Glutamatergic neuron (in vitro differentiated cells): ENCODE measurements around the gene ERP29. TPM values are rescaled to one million over a fixed set of nuclear protein-coding genes. Genes with fewer than 3 reads are reported as not detected.

Source experiments
- DNase-seq: peaks from one replicate; pipeline ENCODE4 v3.0.0; 2022
- H3K27ac Mint-ChIP-seq: one replicate; pipeline ENCODE4 v1.8.0; 2020; ENCODE audit warnings: mild to moderate bottlenecking, mixed read lengths, inconsistent platforms; ENCODE audit not compliant: unreplicated experiment
- H3K27me3 Mint-ChIP-seq: one replicate; pipeline ENCODE4 v1.8.0; 2020; ENCODE audit warnings: mild to moderate bottlenecking, moderate library complexity, mixed read lengths, inconsistent platforms; ENCODE audit not compliant: unreplicated experiment
- H3K36me3 Mint-ChIP-seq: one replicate; pipeline ENCODE4 v1.8.0; 2020; ENCODE audit warnings: mild to moderate bottlenecking, mixed read lengths, inconsistent platforms; ENCODE audit not compliant: unreplicated experiment
- H3K4me1 Mint-ChIP-seq: one replicate; pipeline ENCODE4 v1.8.0; 2020; ENCODE audit warnings: mild to moderate bottlenecking, low read depth, mixed read lengths, inconsistent platforms; ENCODE audit not compliant: unreplicated experiment
- H3K4me3 Mint-ChIP-seq: one replicate; pipeline ENCODE4 v1.8.0; 2020; ENCODE audit warnings: mild to moderate bottlenecking, mixed read lengths, inconsistent platforms; ENCODE audit not compliant: unreplicated experiment
- H3K9me3 Mint-ChIP-seq: one replicate; pipeline ENCODE4 v1.8.0; 2020; ENCODE audit warnings: mild to moderate bottlenecking, moderate library complexity, mixed read lengths, inconsistent platforms; ENCODE audit not compliant: unreplicated experiment
- CTCF ChIP-seq: fragments of 200-600 bp; sonication (generic); IDR thresholded peaks from one replicate; pipeline ENCODE4 v1.5.0; 2021; ENCODE audit not compliant: partially characterized antibody, unreplicated experiment
- total RNA-seq: library from RNA; stranded (reverse); fragmentation: NEBNext Ultra II Directional; extraction: Animal tissue kit (Norgen Biotek cat#: 25700); gene quantifications from one replicate; pipeline ENCODE4 v1.2.1, GENCODE V29; 2021; ENCODE audit not compliant: unreplicated experiment

The ERP29 gene
- total RNA-seq, 1 donor from 2014 or later: 114 TPM

GRCh38 chr12:111976291-111976690, 36.9 kb upstream of the ERP29 start:
- DNase-seq: no peak
- Mint-ChIP-seq H3K4me3 (no peak overlapping the region), H3K27me3 (no peaks in the 10 kb centered on the region), H3K36me3 (no peaks in the 10 kb centered on the region), H3K4me1 (no peaks in the 10 kb centered on the region), H3K9me3 (no peaks in the 10 kb centered on the region), H3K27ac (no peak overlapping the region)
- no peak for TF ChIP-seq CTCF

GRCh38 chr12:111976860-111977259, 36.4 kb upstream of the ERP29 start:
- DNase-seq: no peak
- Mint-ChIP-seq H3K36me3 (no peaks in the 10 kb centered on the region), H3K27me3 (no peaks in the 10 kb centered on the region), H3K9me3 (no peaks in the 10 kb centered on the region), H3K4me1 (no peaks in the 10 kb centered on the region), H3K27ac (no peak overlapping the region), H3K4me3 (no peak overlapping the region)
- TF ChIP-seq CTCF: no peak

- H3K4me3 Mint-ChIP-seq: no peak overlapping the region
- no peak for TF ChIP-seq CTCF
Observed at GRCh38 chr12:111978545-111978944, 34.7 kb upstream of the ERP29 start.

GRCh38 chr12:111980598-111980997, 32.6 kb upstream of the ERP29 start:
- H3K4me3 Mint-ChIP-seq: no peak overlapping the region
- H3K4me1 Mint-ChIP-seq: no peaks in the 10 kb centered on the region
- no peaks in the 10 kb centered on the region for H3K27me3 Mint-ChIP-seq
- DNase-seq: no peak
- TF ChIP-seq CTCF: no peak
- no peaks in the 10 kb centered on the region for H3K36me3 Mint-ChIP-seq
- H3K27ac Mint-ChIP-seq: no peak overlapping the region
- no peaks in the 10 kb centered on the region for H3K9me3 Mint-ChIP-seq

More at GRCh38 chr12:111978545-111978944, 34.7 kb upstream of the ERP29 start:
- no peak for DNase-seq
- no peaks in the 10 kb centered on the region for H3K4me1 Mint-ChIP-seq
- H3K27ac Mint-ChIP-seq: no peak overlapping the region
- H3K27me3 Mint-ChIP-seq: no peaks in the 10 kb centered on the region
- H3K36me3 Mint-ChIP-seq: no peaks in the 10 kb centered on the region
- H3K9me3 Mint-ChIP-seq: no peaks in the 10 kb centered on the region

- Mint-ChIP-seq H3K36me3 (no peaks in the 10 kb centered on the region), H3K27ac (no peak overlapping the region), H3K4me1 (no peaks in the 10 kb centered on the region), H3K9me3 (no peaks in the 10 kb centered on the region), H3K4me3 (no peak overlapping the region), H3K27me3 (no peaks in the 10 kb centered on the region)
- TF ChIP-seq CTCF: no peak
- DNase-seq: no peak
Observed at GRCh38 chr12:111981987-111982386, 31.2 kb upstream of the ERP29 start.
